Fibroblast of the aortic adventitia (primary cell): ENCODE measurements around the gene DNAH11. TPM values are rescaled to one million over a fixed set of nuclear protein-coding genes. Genes with fewer than 3 reads are reported as not detected.
A peak's percentile ranks its signal among the peaks of the same experiment; 100 is the strongest.
"Not testable (repeated sequence)": the region's sequence is repeated elsewhere in the genome, so short reads cannot be mapped to it uniquely, and the experiment has no call there.

Experiments
- DNase-seq: peaks from one replicate; pipeline ENCODE4 v3.0.0-alpha.2; 2010; ENCODE audit warnings: low read depth
- H3K4me3 ChIP-seq: 2 replicates; pipeline ENCODE4 v1.5.1; 2011; ENCODE audit warnings: low read depth, mild to moderate bottlenecking, control low read depth, low read length, moderate library complexity
- CTCF ChIP-seq: IDR thresholded peaks from 2 replicates; pipeline ENCODE4 v1.5.1; 2011; ENCODE audit warnings: mild to moderate bottlenecking, low read length, control low read depth, inconsistent platforms; ENCODE audit not compliant: insufficient read depth
- total RNA-seq: library from RNA; depleted of rRNA; stranded (reverse); fragments of >200 nt; gene quantifications from 2 replicates; pipeline ENCODE4 v1.2.3, GENCODE V29; 2012; ENCODE audit warnings: low replicate concordance

Gene DNAH11
- total RNA-seq, 1 donor, result 2.7 TPM

- no peak for TF ChIP-seq CTCF
- H3K4me3 ChIP-seq, result no peak overlapping the region
- no peak for DNase-seq
These were observed 34.3 kb upstream of the DNAH11 start for GRCh38 chr7:21508538-21508937.

GRCh38 chr7:21514062-21514461, 28.8 kb upstream of the DNAH11 start:
- TF ChIP-seq CTCF, result no peak
- DNase-seq, result no peak
- H3K4me3 ChIP-seq, result no peak overlapping the region

GRCh38 chr7:21524680-21525079, 18.2 kb upstream of the DNAH11 start:
- no peak for TF ChIP-seq CTCF
- H3K4me3 ChIP-seq, result no peak overlapping the region
- DNase-seq, result no peak

- peak; percentile 58 for TF ChIP-seq CTCF
- H3K4me3 ChIP-seq, result no peak overlapping the region
- DNase-seq, result peak; percentile 32
These were observed 16.8 kb upstream of the DNAH11 start for GRCh38 chr7:21526007-21526406.

- no peak for DNase-seq
- H3K4me3 ChIP-seq, result no peak overlapping the region
- no peak for TF ChIP-seq CTCF
These were observed 16.4 kb upstream of the DNAH11 start for GRCh38 chr7:21526448-21526847.

GRCh38 chr7:21532485-21532884, 10.4 kb upstream of the DNAH11 start:
- DNase-seq, H3K4me3 ChIP-seq: not testable (repeated sequence)

GRCh38 chr7:21533646-21534045, 9.2 kb upstream of the DNAH11 start:
- not testable (repeated sequence) for DNase-seq

GRCh38 chr7:21536445-21537118, 6.3 kb upstream of the DNAH11 start:
- not testable (repeated sequence) for DNase-seq, H3K4me3 ChIP-seq

More at GRCh38 chr7:21533646-21534045, 9.2 kb upstream of the DNAH11 start:
- H3K4me3 ChIP-seq, result not testable (repeated sequence)
